Measurements from ENCODE around the gene C11orf24. TPM values are rescaled to one million over a fixed set of nuclear protein-coding genes. Genes with fewer than 3 reads are reported as not detected.

C11orf24 gene
- total RNA-seq, 2 donors from 2014 or later, result 25.1 to 61.0 TPM

GRCh38 chr11:68282861-68283230 lies 11.1 kb upstream of the C11orf24 start:
- no peak overlapping the region for H3K27ac ChIP-seq
- intact Hi-C loops (cut with DNase I), result no loop called here
- 94% methylated on average over 14 of the region's 14 CpGs for WGBS
- DNase-seq (ENCODE audit: low spot score), result no peak
- H3K4me3 ChIP-seq, result no peak overlapping the region
- no peak for TF ChIP-seq CTCF (IDR thresholded peaks at IDR 0.05)
- no peak for TF ChIP-seq POLR2A (IDR thresholded peaks at IDR 0.05)
- TF ChIP-seq POLR2AphosphoS5 (IDR thresholded peaks at IDR 0.05), result no peak
- no peaks in the 10 kb centered on the region for H3K36me3 ChIP-seq
- no peaks in the 10 kb centered on the region for H3K27me3 ChIP-seq (replicated peaks; ENCODE audit: insufficient read depth)
- no peaks in the 10 kb centered on the region for H3K4me1 ChIP-seq (replicated peaks)
- no peaks in the 10 kb centered on the region for H3K9me3 ChIP-seq

GRCh38 chr11:68282141-68282860 lies 10.5 kb upstream of the C11orf24 start:
- Histone ChIP-seq H3K27me3 (replicated peaks; ENCODE audit: insufficient read depth) (no peaks in the 10 kb centered on the region), H3K4me3 (no peak overlapping the region), H3K4me1 (replicated peaks) (no peaks in the 10 kb centered on the region), H3K27ac (no peak overlapping the region), H3K36me3 (no peaks in the 10 kb centered on the region), H3K9me3 (no peaks in the 10 kb centered on the region)
- DNase-seq (ENCODE audit: low spot score), result no peak
- TF ChIP-seq POLR2AphosphoS5 (IDR thresholded peaks at IDR 0.05), result no peak
- no peak for TF ChIP-seq CTCF (IDR thresholded peaks at IDR 0.05)
- TF ChIP-seq POLR2A (IDR thresholded peaks at IDR 0.05), result no peak
- intact Hi-C loops (cut with DNase I), result no loop called here
- 41% methylated on average over 15 of the region's 15 CpGs for WGBS

GRCh38 chr11:68279676-68280075 lies 7.9 kb upstream of the C11orf24 start:
- DNase-seq (ENCODE audit: low spot score), result no peak
- Histone ChIP-seq H3K27ac (no peak overlapping the region), H3K9me3 (no peaks in the 10 kb centered on the region), H3K27me3 (replicated peaks; ENCODE audit: insufficient read depth) (no peaks in the 10 kb centered on the region), H3K4me3 (no peak overlapping the region), H3K4me1 (replicated peaks) (no peaks in the 10 kb centered on the region), H3K36me3 (no peaks in the 10 kb centered on the region)
- intact Hi-C loops (cut with DNase I), result no loop called here
- TF ChIP-seq POLR2AphosphoS5 (IDR thresholded peaks at IDR 0.05), result no peak
- TF ChIP-seq CTCF (IDR thresholded peaks at IDR 0.05), result no peak
- TF ChIP-seq POLR2A (IDR thresholded peaks at IDR 0.05), result no peak
- WGBS, result 67% methylated on average over 5 of the region's 5 CpGs

DNA sequence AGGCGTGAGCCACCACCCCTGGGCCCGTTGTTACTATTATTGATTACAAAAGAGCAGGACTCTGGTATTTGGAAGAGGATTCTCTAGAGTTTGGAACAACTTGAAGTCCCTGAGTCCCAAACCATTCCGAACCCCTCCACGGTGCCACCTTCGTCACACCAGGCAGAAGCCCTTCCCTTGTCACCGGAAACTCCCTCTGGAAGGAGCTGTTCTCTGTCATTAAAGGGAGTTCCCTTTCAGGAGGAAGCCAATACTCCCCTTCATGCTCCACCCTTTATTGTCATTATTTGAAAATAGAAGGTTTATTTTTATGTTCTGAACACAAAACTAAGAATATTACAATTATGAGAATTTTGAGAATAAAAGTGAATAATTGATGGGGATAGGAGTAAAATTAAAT lies 5.1 kb upstream of the C11orf24 start:
- Histone ChIP-seq H3K27ac (no peak overlapping the region), H3K4me1 (replicated peaks) (no peaks in the 10 kb centered on the region), H3K27me3 (replicated peaks; ENCODE audit: insufficient read depth) (no peaks in the 10 kb centered on the region), H3K4me3 (no peak overlapping the region), H3K9me3 (no peaks in the 10 kb centered on the region), H3K36me3 (no peaks in the 10 kb centered on the region)
- intact Hi-C loops (cut with DNase I), result no loop called here
- WGBS, result 93% methylated on average over 6 of the region's 6 CpGs
- TF ChIP-seq POLR2A (IDR thresholded peaks at IDR 0.05), result no peak
- no peak for TF ChIP-seq CTCF (IDR thresholded peaks at IDR 0.05)
- no peak for TF ChIP-seq POLR2AphosphoS5 (IDR thresholded peaks at IDR 0.05)
- no peak for DNase-seq (ENCODE audit: low spot score)
